Trophoblast cell (in vitro differentiated cells and primary cell): ENCODE results near the gene IL1RN.

Experiments
- DNase-seq, 2 donors: peaks; one replicate each; pipeline ENCODE4 v3.0.0-alpha.2; 2016
- H2AFZ ChIP-seq: 2 replicates; pipeline ENCODE4 v1.6.1; 2013; ENCODE audit warnings: low read length, moderate library complexity, mild to moderate bottlenecking; ENCODE audit not compliant: insufficient read depth, poor library complexity
- H2AK5ac ChIP-seq: 2 replicates; pipeline ENCODE4 v1.6.1; 2013; ENCODE audit warnings: mild to moderate bottlenecking, low read length
- H2BK120ac ChIP-seq: 2 replicates; pipeline ENCODE4 v1.6.1; 2013; ENCODE audit warnings: low read length, mild to moderate bottlenecking, moderate library complexity; ENCODE audit not compliant: insufficient read depth, poor library complexity
- H2BK12ac ChIP-seq: 2 replicates; pipeline ENCODE4 v1.6.1; 2013; ENCODE audit warnings: mild to moderate bottlenecking, low read length, moderate library complexity
- H2BK5ac ChIP-seq: 2 replicates; pipeline ENCODE4 v1.6.1; 2013; ENCODE audit warnings: low read length, low read depth, moderate library complexity, mild to moderate bottlenecking; ENCODE audit not compliant: poor library complexity
- H3K14ac ChIP-seq: 2 replicates; pipeline ENCODE4 v1.6.1; 2013; ENCODE audit warnings: mild to moderate bottlenecking, low read length
- H3K18ac ChIP-seq: 2 replicates; pipeline ENCODE4 v1.6.1; 2013; ENCODE audit warnings: mild to moderate bottlenecking, low read length
- H3K23ac ChIP-seq: 2 replicates; pipeline ENCODE4 v1.6.1; 2013; ENCODE audit warnings: low read length
- H3K27ac ChIP-seq: 2 replicates; pipeline ENCODE4 v1.5.1; 2013; ENCODE audit warnings: low read depth, mild to moderate bottlenecking, inconsistent platforms, low read length, moderate library complexity
- H3K27me3 ChIP-seq: 2 replicates; pipeline ENCODE4 v1.6.1; 2013; ENCODE audit warnings: inconsistent platforms, mild to moderate bottlenecking, low read length, moderate library complexity; ENCODE audit not compliant: insufficient read depth
- H3K36me3 ChIP-seq, 2 experiments: 1 replicate in 1 of 2; 2 replicates in 1 of 2; pipeline ENCODE4 v1.6.1; 2013; ENCODE audit warnings: low read length in 2 of 2, mild to moderate bottlenecking in 2 of 2, moderate library complexity in 1 of 2; ENCODE audit not compliant: insufficient read depth in 2 of 2, control insufficient read depth in 1 of 2
- H3K4ac ChIP-seq: 2 replicates; pipeline ENCODE4 v1.6.1; 2013; ENCODE audit warnings: low read depth, mild to moderate bottlenecking, low read length, moderate library complexity
- H3K4me1 ChIP-seq, 2 experiments: 1 replicate in 1 of 2; 2 replicates in 1 of 2; pipeline ENCODE4 v1.6.1; 2013; ENCODE audit warnings: low read length in 2 of 2, mild to moderate bottlenecking in 2 of 2, moderate library complexity in 1 of 2; ENCODE audit not compliant: insufficient read depth in 2 of 2, control insufficient read depth in 1 of 2
- H3K4me2 ChIP-seq: 2 replicates; pipeline ENCODE4 v1.6.1; 2013; ENCODE audit warnings: inconsistent platforms, mild to moderate bottlenecking, low read length, moderate library complexity
- H3K4me3 ChIP-seq: 2 replicates; pipeline ENCODE4 v1.5.1; 2013; ENCODE audit warnings: mild to moderate bottlenecking, low read depth, low read length, inconsistent platforms
- H3K79me1 ChIP-seq: one replicate; pipeline ENCODE4 v1.6.1; 2013; ENCODE audit warnings: low read length
- H3K79me2 ChIP-seq: 2 replicates; pipeline ENCODE4 v1.6.1; 2013; ENCODE audit warnings: low read length, mild to moderate bottlenecking; ENCODE audit not compliant: control insufficient read depth, insufficient read depth, poor library complexity
- H3K9ac ChIP-seq: 2 replicates; pipeline ENCODE4 v1.6.1; 2013; ENCODE audit warnings: mild to moderate bottlenecking, low read length
- H3K9me3 ChIP-seq: 2 replicates; pipeline ENCODE4 v1.6.1; 2013; ENCODE audit warnings: low read depth, mild to moderate bottlenecking, control low read depth, inconsistent platforms, low read length; ENCODE audit not compliant: insufficient read depth
- H4K12ac ChIP-seq: 2 replicates; pipeline ENCODE4 v1.6.1; 2013; ENCODE audit warnings: low read depth, mild to moderate bottlenecking, low read length, moderate library complexity
- H4K8ac ChIP-seq: 2 replicates; pipeline ENCODE4 v1.6.1; 2013; ENCODE audit warnings: low read depth, mild to moderate bottlenecking, low read length, moderate library complexity
- H4K91ac ChIP-seq: one replicate; pipeline ENCODE4 v1.6.1; 2013; ENCODE audit warnings: low read depth, mild to moderate bottlenecking, low read length, moderate library complexity
- WGBS: extraction: QIAGEN DNeasy Blood & Tissue Kit; methylation state at CpG from one replicate; pipeline ENCODE4 v1.1.7; 2013; ENCODE audit warnings: missing lambda C conversion rate; ENCODE audit not compliant: insufficient read length, insufficient coverage; ENCODE audit errors: extremely low coverage; 5-methylcytosine and 5-hydroxymethylcytosine counted together

Gene IL1RN

GRCh38 chr2:113098041-113098440, 29.4 kb upstream of the IL1RN start:
- no peaks in the 10 kb centered on the region for H3K4me1 ChIP-seq
- no peak overlapping the region for H3K4me3 ChIP-seq
- H3K14ac ChIP-seq: no peak overlapping the region
- no peak overlapping the region for H4K91ac ChIP-seq
- no peak overlapping the region for H3K18ac ChIP-seq
- peaks cover 7% of the 10 kb centered on the region for H3K9me3 ChIP-seq
- no peak overlapping the region for H2BK120ac ChIP-seq
- H3K9ac ChIP-seq: no peak overlapping the region
- H4K8ac ChIP-seq: no peak overlapping the region
- no peak for DNase-seq
- H3K27ac ChIP-seq: no peak overlapping the region
- H2BK5ac ChIP-seq: no peak overlapping the region
- no peaks in the 10 kb centered on the region for H3K36me3 ChIP-seq
- H3K4ac ChIP-seq: no peak overlapping the region
- no peaks in the 10 kb centered on the region for H3K79me2 ChIP-seq
- no peaks in the 10 kb centered on the region for H3K27me3 ChIP-seq
- H4K12ac ChIP-seq: no peak overlapping the region
- H3K4me2 ChIP-seq: no peak overlapping the region
- no CpG with 5 or more reads among the region's 4 CpGs for WGBS
- no peak overlapping the region for H2AFZ ChIP-seq
- H2AK5ac ChIP-seq: no peak overlapping the region
- H3K79me1 ChIP-seq: no peaks in the 10 kb centered on the region
- H2BK12ac ChIP-seq: no peak overlapping the region
- no peak overlapping the region for H3K23ac ChIP-seq

GRCh38 chr2:113098532-113098931, 28.9 kb upstream of the IL1RN start:
- H3K4me3 ChIP-seq: no peak overlapping the region
- WGBS: no CpG with 5 or more reads among the region's 6 CpGs
- no peaks in the 10 kb centered on the region for H3K27me3 ChIP-seq
- no peak overlapping the region for H3K27ac ChIP-seq
- H3K36me3 ChIP-seq: no peaks in the 10 kb centered on the region
- no peak overlapping the region for H3K18ac ChIP-seq
- H2AK5ac ChIP-seq: no peak overlapping the region
- H2BK12ac ChIP-seq: no peak overlapping the region
- H3K4me1 ChIP-seq: no peaks in the 10 kb centered on the region
- H4K12ac ChIP-seq: no peak overlapping the region
- no peaks in the 10 kb centered on the region for H3K79me1 ChIP-seq
- no peak overlapping the region for H3K14ac ChIP-seq
- H3K9me3 ChIP-seq: peaks cover 7% of the 10 kb centered on the region
- no peak overlapping the region for H2BK120ac ChIP-seq
- no peak overlapping the region for H4K8ac ChIP-seq
- no peak overlapping the region for H3K23ac ChIP-seq
- H3K9ac ChIP-seq: no peak overlapping the region
- no peak overlapping the region for H2BK5ac ChIP-seq
- no peak overlapping the region for H3K4me2 ChIP-seq
- no peak for DNase-seq
- H2AFZ ChIP-seq: no peak overlapping the region
- no peak overlapping the region for H4K91ac ChIP-seq
- no peak overlapping the region for H3K4ac ChIP-seq
- H3K79me2 ChIP-seq: no peaks in the 10 kb centered on the region

- Histone ChIP-seq H4K12ac (no peak overlapping the region), H2AFZ (no peak overlapping the region), H3K36me3 (no peaks in the 10 kb centered on the region), H3K27me3 (no peaks in the 10 kb centered on the region), H2BK5ac (no peak overlapping the region), H3K18ac (no peak overlapping the region), H3K14ac (no peak overlapping the region), H3K4ac (no peak overlapping the region), H3K23ac (no peak overlapping the region), H3K4me3 (no peak overlapping the region), H4K91ac (no peak overlapping the region), H3K9ac (no peak overlapping the region), H3K4me2 (no peak overlapping the region), H2BK120ac (no peak overlapping the region), H2BK12ac (no peak overlapping the region), H3K27ac (no peak overlapping the region), H3K9me3 (peaks cover 7% of the 10 kb centered on the region), H3K79me1 (no peaks in the 10 kb centered on the region), H2AK5ac (no peak overlapping the region), H3K79me2 (no peaks in the 10 kb centered on the region), H4K8ac (no peak overlapping the region), H3K4me1 (no peaks in the 10 kb centered on the region)
- DNase-seq: no peak
- WGBS: no CpG with 5 or more reads among the region's 2 CpGs
Measured at GRCh38 chr2:113102133-113102532, 25.3 kb upstream of the IL1RN start.

GRCh38 chr2:113103277-113103676, 24.1 kb upstream of the IL1RN start:
- DNase-seq: no peak

More at GRCh38 chr2:113103277-113103676, 24.1 kb upstream of the IL1RN start:
- Histone ChIP-seq H3K9ac (no peak overlapping the region), H3K27me3 (no peaks in the 10 kb centered on the region), H3K4me3 (no peak overlapping the region), H3K23ac (no peak overlapping the region), H3K27ac (no peak overlapping the region), H3K36me3 (no peaks in the 10 kb centered on the region), H3K9me3 (peaks cover 7% of the 10 kb centered on the region), H4K8ac (no peak overlapping the region), H3K4ac (no peak overlapping the region), H2BK5ac (no peak overlapping the region), H2BK120ac (no peak overlapping the region), H3K4me1 (no peaks in the 10 kb centered on the region), H3K18ac (no peak overlapping the region), H4K91ac (no peak overlapping the region), H3K4me2 (no peak overlapping the region), H3K14ac (no peak overlapping the region), H2BK12ac (no peak overlapping the region), H2AFZ (no peak overlapping the region), H3K79me1 (no peaks in the 10 kb centered on the region), H2AK5ac (no peak overlapping the region), H3K79me2 (no peaks in the 10 kb centered on the region), H4K12ac (no peak overlapping the region)
- WGBS: no CpG with 5 or more reads among the region's 4 CpGs
